IPS DF 4.7 (cell line): Measurements from ENCODE around the gene MT1E.
"Not testable (repeated sequence)": the region's sequence is repeated elsewhere in the genome, so short reads cannot be mapped to it uniquely, and the experiment has no call there.

Source experiments
- DNase-seq: peaks from one replicate; pipeline ENCODE4 v3.0.0-alpha.2; 2013; ENCODE audit warnings: low spot score; ENCODE audit errors: extremely low read depth

Gene MT1E

GRCh38 chr16:56625140-56625942 lies at the start of gene MT1E:
Gene MT1E, plus strand, starts transcription at chr16:56625781. Its CDS starts 71 bp downstream, at chr16:56625852.
- DNase-seq = no peak

DNA sequence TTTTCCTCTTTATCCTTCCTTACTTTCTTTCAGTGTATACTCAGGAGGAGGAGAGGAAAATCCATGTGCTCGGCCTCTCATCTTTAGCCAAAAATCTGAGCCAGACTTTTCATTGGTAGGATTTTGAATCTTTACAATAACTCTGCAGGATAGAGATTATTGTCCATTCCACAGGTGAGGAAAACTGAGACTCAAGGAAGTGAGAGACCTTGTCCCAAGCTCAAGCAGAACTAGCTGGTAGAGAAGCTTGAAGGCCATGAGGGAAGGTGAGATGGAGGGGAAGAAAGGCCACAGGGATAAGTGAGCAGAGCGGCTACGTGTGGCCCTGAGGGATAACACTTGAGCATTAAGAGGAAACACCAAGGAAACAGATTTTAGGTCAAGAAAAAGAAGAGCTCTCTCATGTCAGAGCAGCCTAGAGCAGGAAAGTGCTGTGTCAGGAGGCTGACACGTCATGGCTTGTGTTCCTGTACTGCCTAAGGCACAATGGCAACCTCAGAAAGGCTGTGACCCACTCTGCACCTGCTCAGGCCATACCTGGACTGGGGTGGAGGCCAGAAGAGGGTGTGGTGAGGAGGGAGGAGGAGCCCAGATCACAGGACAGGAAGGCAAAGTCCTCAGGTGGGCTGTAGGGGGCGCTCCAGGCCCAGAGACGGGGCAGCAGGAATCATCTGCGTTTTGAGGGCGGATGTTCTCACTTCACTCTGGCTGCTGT lies 48.8 kb upstream of the MT1E start:
- no peak for DNase-seq

GRCh38 chr16:56577300-56577625 lies 48.3 kb upstream of the MT1E start:
- no peak for DNase-seq

GRCh38 chr16:56580391-56581048 lies 45.1 kb upstream of the MT1E start:
- no peak for DNase-seq

DNA sequence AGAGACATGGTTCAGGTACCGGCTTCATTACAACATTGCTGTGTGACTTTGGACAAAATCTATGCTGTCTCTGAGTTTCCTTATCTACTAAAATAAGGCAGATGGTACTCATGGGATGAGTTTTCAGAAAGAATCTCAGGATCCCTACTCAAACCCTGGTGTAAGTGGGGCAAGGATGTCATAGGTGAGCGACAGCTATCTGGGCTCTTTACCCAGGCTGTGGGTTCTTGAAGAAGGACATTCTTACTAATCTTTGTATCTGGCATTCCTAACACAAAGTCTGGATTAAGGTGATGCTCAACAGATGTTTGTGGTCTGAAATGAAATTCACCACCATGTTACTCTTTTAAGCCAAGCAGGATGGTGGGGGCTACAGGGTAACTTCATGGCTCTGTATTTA lies 42.7 kb upstream of the MT1E start:
- not testable (repeated sequence) for DNase-seq

DNA sequence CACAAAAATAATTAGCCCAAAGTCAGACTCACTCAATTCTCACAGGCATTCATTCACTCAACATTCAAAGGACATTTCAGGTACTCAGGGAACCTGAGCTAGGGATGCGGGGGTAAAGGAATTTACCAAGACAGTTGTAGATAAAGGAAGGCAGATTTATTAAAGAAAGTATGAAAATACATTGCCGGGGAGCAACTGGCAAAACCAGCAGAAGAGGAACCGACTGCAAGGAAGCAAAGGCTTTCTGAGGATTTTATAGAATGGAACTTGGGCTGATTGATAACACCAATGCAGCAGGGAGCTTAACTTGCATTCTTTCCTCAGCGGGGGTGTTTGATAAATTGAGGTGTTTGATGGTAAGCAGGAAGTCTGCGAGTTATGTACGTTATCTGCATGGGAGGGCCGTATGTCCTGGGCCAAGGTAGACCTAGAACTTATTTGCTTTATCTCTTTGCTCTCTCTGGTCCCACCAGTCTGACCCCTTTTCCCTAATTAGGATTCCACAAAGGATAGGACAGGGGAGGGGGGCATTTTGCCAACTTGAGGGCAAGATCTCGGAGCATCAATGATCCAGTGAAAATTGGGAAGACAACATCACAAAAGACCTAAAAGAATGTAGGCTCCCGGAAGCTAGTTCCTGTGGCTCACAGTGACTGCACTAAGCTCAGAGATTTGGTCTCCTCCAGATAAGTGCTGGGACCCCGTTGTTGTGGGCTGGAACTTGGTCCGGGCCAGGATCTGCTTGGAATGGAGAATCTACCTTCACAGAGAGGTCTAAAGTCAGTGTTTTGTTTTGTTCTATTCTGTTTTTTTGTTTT lies 42.0 kb upstream of the MT1E start:
- DNase-seq = no peak

- DNase-seq = no peak
Observed at GRCh38 chr16:56584276-56584675, 41.3 kb upstream of the MT1E start.

GRCh38 chr16:56588781-56589140 lies 36.8 kb upstream of the MT1E start:
- DNase-seq = no peak

- DNase-seq = no peak
Observed at GRCh38 chr16:56589141-56590039, 36.2 kb upstream of the MT1E start, which contains the start of gene MT3. Gene MT3, plus strand, starts transcription at chr16:56589528. Its CDS starts 63 bp downstream, at chr16:56589591.

DNA sequence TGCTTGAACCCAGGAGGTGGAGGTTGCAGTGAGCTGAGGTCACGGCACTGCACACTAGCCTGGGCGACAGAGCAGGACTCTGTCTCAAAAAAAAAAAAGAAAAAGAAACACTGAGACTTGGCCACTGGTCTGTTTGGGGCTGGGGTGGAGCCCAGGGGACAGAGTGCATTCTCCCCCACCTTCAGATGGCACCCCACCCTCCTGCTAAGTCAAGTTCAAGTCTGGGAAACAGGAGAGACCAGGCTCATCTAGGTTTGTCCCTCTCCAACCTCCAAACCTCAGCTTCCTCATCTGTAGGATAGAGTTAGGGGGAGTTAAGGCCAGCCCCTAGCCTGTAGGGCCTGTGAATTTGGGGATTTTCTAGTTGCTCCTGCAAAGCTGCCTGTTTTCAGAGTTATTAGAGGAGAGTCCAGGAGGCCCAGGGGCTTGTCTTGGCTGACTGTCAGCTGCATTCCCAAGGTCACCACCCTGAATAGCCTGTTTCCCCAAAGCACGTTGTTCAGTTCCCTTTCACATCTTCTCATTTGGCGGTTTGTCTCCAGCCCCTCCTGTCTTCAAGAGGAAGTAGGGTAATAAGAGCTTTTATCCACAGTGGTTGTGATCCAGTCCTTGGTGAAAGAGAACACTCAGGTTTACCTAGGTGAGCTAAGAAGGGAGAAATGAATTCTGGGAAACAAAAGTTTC lies 34.1 kb upstream of the MT1E start:
- DNase-seq = no peak

DNA sequence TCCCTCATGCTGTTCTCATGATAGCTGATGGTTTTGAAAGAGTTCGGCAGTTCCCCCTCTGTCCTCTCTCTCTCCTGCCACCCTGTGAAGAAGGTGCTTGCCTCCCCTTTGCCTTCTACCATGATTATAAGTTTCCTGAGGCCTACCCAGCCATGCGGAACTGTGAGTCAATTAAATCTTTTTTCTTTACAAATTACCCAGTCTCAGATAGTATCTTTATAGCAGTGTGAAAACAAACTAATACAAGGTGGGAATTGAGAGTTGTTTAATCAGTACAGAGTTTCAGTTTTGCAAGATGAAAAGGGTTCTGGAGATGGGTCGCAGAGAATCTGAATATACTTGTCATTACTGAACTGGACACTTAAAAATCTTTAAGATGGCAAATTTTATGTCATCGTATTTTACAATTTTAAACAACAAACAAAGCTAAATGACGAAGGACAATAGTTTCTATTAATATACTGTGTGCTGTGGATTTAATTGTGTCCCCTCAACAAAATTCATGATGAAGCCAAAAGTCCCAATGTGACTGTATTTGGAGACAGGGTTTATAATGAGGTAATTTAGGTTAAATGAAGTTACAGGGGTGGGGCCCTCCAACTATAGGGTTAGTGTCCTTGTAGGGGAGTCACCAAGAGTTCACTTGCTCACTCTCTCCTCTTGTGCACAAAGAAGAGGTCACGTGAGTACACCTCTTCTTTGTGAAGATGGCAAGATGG lies 31.8 kb upstream of the MT1E start:
- DNase-seq = no peak

GRCh38 chr16:56594292-56594619 lies 31.3 kb upstream of the MT1E start:
- no peak for DNase-seq

GRCh38 chr16:56600398-56600999 lies 25.1 kb upstream of the MT1E start:
- DNase-seq = no peak

GRCh38 chr16:56601325-56601724 lies 24.3 kb upstream of the MT1E start:
- no peak for DNase-seq

- DNase-seq = no peak
Observed at GRCh38 chr16:56603589-56603988, 22.0 kb upstream of the MT1E start.

- no peak for DNase-seq
Observed at GRCh38 chr16:56604966-56605365, 20.6 kb upstream of the MT1E start.

- no peak for DNase-seq
Observed at GRCh38 chr16:56605475-56605874, 20.1 kb upstream of the MT1E start.

DNA sequence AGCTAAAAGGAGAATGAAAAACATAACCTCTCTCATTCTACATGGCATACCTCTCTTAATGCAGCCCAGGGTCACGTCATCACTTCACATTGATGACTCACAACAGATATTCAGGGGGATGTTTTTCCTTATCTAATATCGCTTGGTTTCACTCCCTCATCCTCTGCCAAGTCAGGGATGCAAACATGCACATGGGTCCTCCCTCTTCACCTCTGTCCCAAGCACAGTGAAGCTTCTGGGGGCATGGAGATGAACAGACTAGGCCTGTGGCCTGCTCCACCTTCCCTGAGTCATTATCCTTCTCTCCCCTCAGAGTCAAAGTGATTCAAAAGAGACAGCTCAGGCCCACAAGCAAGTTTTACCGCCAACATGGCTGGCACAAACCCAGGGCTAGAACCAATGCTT lies 19.5 kb upstream of the MT1E start:
- no peak for DNase-seq

DNA sequence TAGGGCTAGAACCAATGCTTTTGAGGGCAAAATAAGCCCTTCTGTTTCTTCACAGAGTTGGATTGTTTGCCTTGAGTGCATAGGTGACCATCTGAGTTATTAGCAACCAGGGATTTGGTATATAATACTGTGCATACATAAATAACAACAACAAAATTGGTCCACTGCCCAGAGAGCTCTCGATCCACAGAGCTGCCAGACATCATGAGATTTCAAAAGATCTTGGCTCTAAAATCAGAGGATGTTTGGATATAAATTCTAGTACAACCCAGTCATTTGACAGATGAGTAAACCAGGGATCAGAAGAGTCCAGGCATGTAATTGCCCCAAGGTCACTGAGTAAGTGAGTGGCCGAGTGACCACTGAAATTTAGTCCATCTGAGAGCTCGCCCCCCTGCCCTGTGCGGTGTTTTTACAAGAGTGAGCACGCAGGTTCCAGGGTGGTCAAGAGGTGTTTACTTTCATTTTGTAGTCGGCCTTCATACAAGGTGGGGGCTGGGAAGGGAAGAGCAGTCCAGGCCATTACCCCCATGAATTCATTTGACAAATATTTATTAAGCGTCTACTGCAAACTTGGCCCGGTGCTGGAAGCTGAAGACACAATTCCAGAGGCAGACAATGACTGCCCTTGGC lies 19.0 kb upstream of the MT1E start:
- DNase-seq = no peak
